GM12872 (cell line): ENCODE data around the gene TRAK1.

Source experiments
- TF ChIP-seq, protein P1 (sequence below): IDR thresholded peaks from 3 replicates; pipeline ENCODE4 v1.5.1; 2011; ENCODE audit warnings: low read depth, mild to moderate bottlenecking, low read length, moderate library complexity; ENCODE audit not compliant: insufficient read depth

Gene TRAK1

DNA sequence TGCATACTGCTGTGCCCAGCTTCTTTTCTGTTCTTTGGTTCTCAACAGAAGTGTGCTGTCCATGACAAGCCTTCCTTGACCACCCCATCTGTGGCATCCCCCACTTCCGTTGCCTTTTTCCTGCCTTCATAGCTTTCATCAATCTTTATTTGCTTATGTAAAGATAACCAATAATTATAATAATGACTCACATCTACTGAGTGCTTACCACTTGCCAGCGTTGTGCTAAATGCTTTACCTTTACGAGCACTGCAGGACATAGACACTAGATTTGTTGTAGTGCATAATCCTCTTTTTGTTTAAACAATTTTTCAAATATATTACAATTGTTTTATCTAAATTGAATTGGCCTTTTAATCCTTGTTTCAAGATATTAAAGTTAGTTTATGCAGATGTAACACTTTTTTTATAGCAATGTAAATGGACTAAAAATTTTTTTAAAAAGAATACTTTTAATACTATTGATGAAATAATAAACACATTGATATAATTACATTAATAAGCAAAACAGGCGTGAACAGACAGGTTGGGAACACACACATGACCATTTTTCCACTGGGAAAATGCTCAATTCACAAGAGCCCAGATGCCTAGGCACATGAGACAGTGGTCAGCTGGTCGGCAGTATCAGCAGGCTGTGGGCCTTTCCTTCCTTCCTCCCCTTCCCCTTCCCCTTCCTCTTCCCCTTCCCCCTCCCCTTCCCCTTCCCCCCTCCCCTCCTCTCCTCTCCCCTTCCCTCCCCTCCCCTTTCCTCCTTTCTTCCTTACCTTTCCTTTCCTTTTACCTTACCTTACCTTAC lies 42.5 kb downstream of the TRAK1 start:
- TF ChIP-seq, protein P1, sequence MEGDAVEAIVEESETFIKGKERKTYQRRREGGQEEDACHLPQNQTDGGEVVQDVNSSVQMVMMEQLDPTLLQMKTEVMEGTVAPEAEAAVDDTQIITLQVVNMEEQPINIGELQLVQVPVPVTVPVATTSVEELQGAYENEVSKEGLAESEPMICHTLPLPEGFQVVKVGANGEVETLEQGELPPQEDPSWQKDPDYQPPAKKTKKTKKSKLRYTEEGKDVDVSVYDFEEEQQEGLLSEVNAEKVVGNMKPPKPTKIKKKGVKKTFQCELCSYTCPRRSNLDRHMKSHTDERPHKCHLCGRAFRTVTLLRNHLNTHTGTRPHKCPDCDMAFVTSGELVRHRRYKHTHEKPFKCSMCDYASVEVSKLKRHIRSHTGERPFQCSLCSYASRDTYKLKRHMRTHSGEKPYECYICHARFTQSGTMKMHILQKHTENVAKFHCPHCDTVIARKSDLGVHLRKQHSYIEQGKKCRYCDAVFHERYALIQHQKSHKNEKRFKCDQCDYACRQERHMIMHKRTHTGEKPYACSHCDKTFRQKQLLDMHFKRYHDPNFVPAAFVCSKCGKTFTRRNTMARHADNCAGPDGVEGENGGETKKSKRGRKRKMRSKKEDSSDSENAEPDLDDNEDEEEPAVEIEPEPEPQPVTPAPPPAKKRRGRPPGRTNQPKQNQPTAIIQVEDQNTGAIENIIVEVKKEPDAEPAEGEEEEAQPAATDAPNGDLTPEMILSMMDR, result no peak

DNA sequence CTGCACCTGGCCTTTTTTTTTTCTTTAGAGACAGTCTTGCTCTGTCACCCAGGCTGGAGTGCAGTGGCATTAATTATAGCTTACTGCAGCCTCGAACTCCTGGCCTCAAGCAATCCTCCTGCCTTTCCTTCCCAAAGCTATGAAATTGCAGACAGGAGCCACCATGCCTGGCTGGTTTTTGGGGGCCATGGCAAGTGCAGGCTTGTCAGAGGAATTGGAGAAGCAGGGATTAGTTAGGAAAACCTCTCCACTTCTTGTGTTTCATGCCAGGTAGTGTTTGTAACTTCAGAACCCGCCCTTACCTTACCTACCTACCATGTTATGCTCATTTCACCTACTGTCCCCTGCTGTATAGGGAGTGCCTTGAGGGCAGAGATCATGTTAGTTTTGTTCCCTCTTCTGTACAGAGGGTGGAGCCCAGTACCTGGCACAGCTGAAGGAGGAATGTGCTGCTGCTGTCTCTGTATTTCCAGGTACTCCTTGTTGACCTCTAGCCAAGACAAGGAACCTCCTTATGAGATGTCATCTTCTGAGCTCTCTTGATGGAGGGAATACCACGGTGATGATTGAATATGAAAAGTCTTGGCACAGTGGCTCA lies 43.8 kb downstream of the TRAK1 start:
- TF ChIP-seq, protein P1, result no peak

DNA sequence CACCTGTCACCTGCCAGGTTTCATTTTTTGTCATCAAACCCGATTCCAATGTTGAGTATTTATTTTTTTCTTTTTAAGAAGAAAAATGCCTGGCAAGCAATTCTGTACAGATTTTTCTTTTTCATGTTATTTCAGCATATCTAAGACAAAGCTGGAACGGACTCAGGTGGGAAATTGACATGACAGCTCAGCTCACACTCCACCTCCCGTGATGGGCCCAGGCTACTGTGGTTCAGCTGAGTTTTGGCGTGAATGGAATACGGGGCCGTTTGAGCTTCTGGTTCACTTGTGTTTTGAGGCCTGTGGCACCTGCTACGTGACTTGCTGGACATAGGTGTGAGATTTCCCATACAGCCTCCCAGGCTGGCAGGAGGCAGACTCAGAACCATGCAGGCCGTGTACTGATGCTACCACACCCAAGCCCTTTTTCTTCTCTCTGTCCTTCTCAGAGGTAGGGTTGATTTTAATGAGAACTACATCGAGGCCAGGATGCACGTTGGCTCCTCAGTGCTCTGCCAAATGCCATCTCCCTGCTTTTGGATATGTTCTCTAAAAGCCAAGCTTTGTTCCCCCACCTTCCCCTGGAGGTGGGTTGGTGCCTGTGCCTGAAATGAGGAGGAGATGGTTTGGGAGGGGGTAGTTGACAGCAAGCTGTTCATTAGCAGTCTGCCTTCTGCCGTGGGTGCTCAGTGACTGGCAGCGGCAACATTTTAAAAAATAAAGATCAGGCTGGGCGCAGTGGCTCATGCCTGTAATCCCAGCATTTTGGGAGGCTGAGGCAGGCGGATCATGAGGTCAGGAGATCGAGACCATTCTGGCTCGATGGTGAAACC lies 48.7 kb downstream of the TRAK1 start:
- TF ChIP-seq, protein P1, result no peak

DNA sequence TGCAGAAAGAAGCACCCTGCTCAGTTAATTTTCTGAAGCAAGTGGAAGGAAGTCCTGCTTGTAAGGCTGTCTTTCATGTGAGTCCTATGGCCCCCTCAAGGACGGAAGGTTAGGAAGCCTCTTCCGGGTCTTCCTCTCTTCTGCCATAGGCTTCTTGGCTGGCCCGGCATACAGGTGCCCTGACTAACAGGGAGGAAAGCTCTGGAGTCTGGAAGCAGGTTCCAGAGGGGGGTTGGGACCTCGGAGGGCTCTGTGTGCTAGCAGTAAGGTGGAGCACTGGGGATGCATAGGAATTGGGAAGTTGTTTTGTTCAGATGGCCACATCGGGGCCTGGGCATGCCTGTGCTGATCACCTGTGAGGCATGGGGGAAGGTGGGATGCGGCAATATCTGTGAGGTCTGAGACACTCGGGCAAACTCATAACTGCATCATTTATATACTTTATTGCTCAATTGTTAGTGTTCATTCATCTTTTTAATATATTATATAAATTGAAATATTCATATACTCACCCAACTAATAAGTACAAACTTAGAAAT lies 49.6 kb downstream of the TRAK1 start:
- TF ChIP-seq, protein P1, result no peak

DNA sequence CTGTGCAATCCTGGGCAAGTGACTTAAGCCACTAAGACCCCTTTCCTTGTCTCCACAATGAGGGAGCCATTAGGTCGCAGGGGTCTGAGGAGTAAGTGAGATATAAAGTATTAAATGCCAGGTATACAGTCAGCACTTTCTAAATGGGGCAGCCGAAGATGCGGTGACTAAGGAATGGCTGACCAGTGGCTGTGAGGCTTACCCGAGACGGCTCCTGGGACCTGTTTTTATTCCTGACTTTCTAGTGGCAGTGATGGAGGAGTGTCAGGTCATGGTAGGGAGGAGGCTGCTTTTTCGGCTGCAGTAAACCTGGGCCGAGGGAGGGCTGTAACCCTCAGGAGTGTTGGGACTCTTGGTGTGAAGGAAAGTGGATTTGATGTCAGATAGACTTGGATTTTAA lies 52.3 kb downstream of the TRAK1 start:
- TF ChIP-seq, protein P1, result no peak

DNA sequence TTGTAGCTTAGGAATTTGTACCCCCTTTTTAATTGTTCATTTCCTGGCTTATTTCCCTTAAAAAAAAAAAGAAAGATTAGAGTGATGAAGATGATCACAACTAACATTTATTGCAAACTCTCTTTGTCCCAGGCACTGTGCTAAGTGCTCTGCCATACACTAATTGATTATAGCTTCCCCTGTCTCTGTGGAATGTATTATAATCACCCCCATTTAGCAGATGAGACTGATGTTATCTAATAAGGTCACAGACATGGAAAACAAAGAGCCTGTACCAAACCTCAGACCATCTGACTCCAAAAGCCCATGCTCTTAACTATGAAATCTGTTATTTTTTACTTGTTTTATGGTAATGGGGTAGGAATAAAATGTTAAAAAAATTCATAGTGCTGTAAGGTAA lies 53.1 kb downstream of the TRAK1 start:
- TF ChIP-seq, protein P1, result no peak

DNA sequence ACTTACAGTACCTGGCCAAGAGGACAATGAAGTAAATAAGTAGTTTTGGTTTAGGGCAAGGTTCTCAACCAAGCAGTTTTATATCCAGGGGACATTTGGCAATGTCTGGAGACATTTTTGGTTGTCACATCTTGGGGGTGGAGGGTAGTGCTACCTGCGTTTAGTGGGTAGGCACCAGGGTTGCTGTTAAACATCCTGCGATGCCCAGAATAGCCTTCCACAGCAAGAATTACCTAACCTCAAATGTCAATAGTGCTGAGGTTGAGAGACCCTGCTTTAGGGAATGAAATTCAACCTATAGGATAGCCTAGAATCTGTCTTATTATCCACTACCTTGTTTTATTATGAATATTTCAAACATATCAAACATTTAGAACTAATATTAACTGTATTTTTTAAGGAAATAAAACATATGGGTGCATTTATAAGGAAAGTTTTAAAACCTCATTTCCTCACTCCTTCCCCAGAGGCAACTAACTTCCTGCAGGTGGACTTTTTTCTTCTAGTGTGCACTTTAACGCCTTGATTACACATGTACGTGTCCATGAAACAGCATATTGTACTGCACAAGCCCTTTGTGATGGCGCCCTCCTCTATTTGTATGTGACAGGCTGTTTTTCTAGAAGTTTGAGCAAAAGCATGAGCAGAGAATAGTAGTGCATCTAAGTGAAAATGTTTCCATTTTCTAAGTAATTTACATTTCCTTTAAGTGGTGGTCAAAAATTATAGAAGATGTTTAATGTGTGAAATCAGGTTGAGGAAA lies 57.1 kb downstream of the TRAK1 start:
- TF ChIP-seq, protein P1, result no peak
